GM19452 (cell line): ENCODE results near the gene C1orf210.

Experiments
- ATAC-seq: cut with Tn5 transposase; IDR thresholded peaks from one replicate; pipeline ENCODE4 v1.9.1; 2021; ENCODE audit not compliant: unreplicated experiment

Gene C1orf210

GRCh38 chr1:43275826-43276620, 9.4 kb downstream of the C1orf210 start:
- no peak for ATAC-seq

GRCh38 chr1:43274804-43275180, 10.6 kb downstream of the C1orf210 start:
- no peak for ATAC-seq

GRCh38 chr1:43274125-43274803, 11.1 kb downstream of the C1orf210 start:
- no peak for ATAC-seq

GRCh38 chr1:43273708-43274107, 11.7 kb downstream of the C1orf210 start:
- ATAC-seq: no peak

- ATAC-seq: no peak
Measured at GRCh38 chr1:43272576-43273571, 12.5 kb downstream of the C1orf210 start.

GRCh38 chr1:43272161-43272560, 13.2 kb downstream of the C1orf210 start:
- no peak for ATAC-seq

- ATAC-seq: no peak
Measured at GRCh38 chr1:43271186-43272118, 13.9 kb downstream of the C1orf210 start.

- no peak for ATAC-seq
Measured at GRCh38 chr1:43270421-43271095, 14.8 kb downstream of the C1orf210 start.

GRCh38 chr1:43269627-43270375, 15.6 kb downstream of the C1orf210 start, which contains the start of gene TMEM125:
Gene TMEM125 (plus strand): TSS chr1:43269983. CDS start chr1:43272723, 2,740 bp downstream.
- no peak for ATAC-seq

- no peak for ATAC-seq
Measured at GRCh38 chr1:43267818-43268425, 17.5 kb downstream of the C1orf210 start.

GRCh38 chr1:43267291-43267805, 18.0 kb downstream of the C1orf210 start:
- ATAC-seq: no peak

- no peak for ATAC-seq
Measured at GRCh38 chr1:43266881-43267280, 18.5 kb downstream of the C1orf210 start.

GRCh38 chr1:43265431-43265830, 19.9 kb downstream of the C1orf210 start:
- ATAC-seq: no peak

- no peak for ATAC-seq
Measured at GRCh38 chr1:43258370-43258769, 27.0 kb downstream of the C1orf210 start.

GRCh38 chr1:43256675-43257570, 28.5 kb downstream of the C1orf210 start:
- ATAC-seq: no peak

- ATAC-seq: no peak
Measured at GRCh38 chr1:43255438-43256210, 29.8 kb downstream of the C1orf210 start.
